HG02870 (cell line): Measurements from ENCODE around the gene FADD.
"Not testable (repeated sequence)": the region's sequence is repeated elsewhere in the genome, so short reads cannot be mapped to it uniquely, and the experiment has no call there.

ENCODE experiments used
- ATAC-seq: cut with Tn5 transposase; IDR thresholded peaks from one replicate; pipeline ENCODE4 v1.9.1; 2021; ENCODE audit warnings: mild to moderate bottlenecking, moderate library complexity; ENCODE audit not compliant: unreplicated experiment

The FADD gene

GRCh38 chr11:70180906-70181305 is 22.2 kb upstream of the FADD start:
- ATAC-seq, result no peak

- no peak for ATAC-seq
Observed at GRCh38 chr11:70182266-70182665, 20.8 kb upstream of the FADD start.

GRCh38 chr11:70183032-70183431 is 20.1 kb upstream of the FADD start:
- ATAC-seq, result no peak

GRCh38 chr11:70183483-70184176 is 19.5 kb upstream of the FADD start:
- ATAC-seq, result no peak

- ATAC-seq, result no peak
Observed at GRCh38 chr11:70184396-70184795, 18.7 kb upstream of the FADD start.

- ATAC-seq, result no peak
Observed at GRCh38 chr11:70185348-70186055, 17.6 kb upstream of the FADD start.

- no peak for ATAC-seq
Observed at GRCh38 chr11:70186420-70186819, 16.7 kb upstream of the FADD start.

GRCh38 chr11:70186936-70187335 is 16.2 kb upstream of the FADD start:
- ATAC-seq, result no peak

GRCh38 chr11:70187771-70188170 is 15.3 kb upstream of the FADD start:
- no peak for ATAC-seq

- no peak for ATAC-seq
Observed at GRCh38 chr11:70189622-70190021, 13.5 kb upstream of the FADD start.

GRCh38 chr11:70191495-70192140 is 11.5 kb upstream of the FADD start:
- ATAC-seq, result no peak

GRCh38 chr11:70192666-70193410 is 10.3 kb upstream of the FADD start:
- ATAC-seq, result no peak

- ATAC-seq, result no peak
Observed at GRCh38 chr11:70193411-70194292, 9.4 kb upstream of the FADD start.

- ATAC-seq, result no peak
Observed at GRCh38 chr11:70194792-70195791, 8.0 kb upstream of the FADD start.

GRCh38 chr11:70200212-70200844 is 2.8 kb upstream of the FADD start:
- ATAC-seq, result no peak

- not testable (repeated sequence) for ATAC-seq
Observed at GRCh38 chr11:70201047-70201446, 2.0 kb upstream of the FADD start.

GRCh38 chr11:70201882-70202861 is 924 bp upstream of the FADD start:
- ATAC-seq, result no peak
